ENCODE measurements around the gene CD81. TPM values are rescaled to one million over a fixed set of nuclear protein-coding genes. Genes with fewer than 3 reads are reported as not detected.

CD81 gene
- total RNA-seq, 1 experiment from 2014 or later = 237 TPM

- Mint-ChIP-seq H3K27ac (no peak overlapping the region), H3K4me3 (no peak overlapping the region), H3K36me3 (no peaks in the 10 kb centered on the region), H3K9me3 (peaks cover 5% of the 10 kb centered on the region), H3K27me3 (ENCODE audit: low read depth) (peaks cover 46% of the 10 kb centered on the region), H3K4me1 (no peaks in the 10 kb centered on the region)
- ChIA-PET POLR2A (no interaction called here), CTCF (interaction anchor here (1.0 to 1.6 kb wide), 3 partner anchors 8 to 456 kb away, joined by 3 to 4 read pairs (median 4); no protein-coding TSS in a partner anchor)
- DNase-seq (ENCODE audit: low spot score) (no peak), ATAC-seq (no peak)
- TF ChIP-seq ZBTB43 (CRISPR knock-in tag; IDR thresholded peaks at IDR 0.05) (no peak), NR3C1 (CRISPR knock-in tag; conservative IDR thresholded peaks at IDR 0.05; ENCODE audit: low read depth) (no peak), MXD4 (CRISPR knock-in tag; IDR thresholded peaks at IDR 0.05; ENCODE audit: borderline replicate concordance) (no peak), ATF2 (CRISPR knock-in tag; IDR thresholded peaks at IDR 0.05; ENCODE audit: borderline replicate concordance, low read depth) (no peak), ATF1 (CRISPR knock-in tag; IDR thresholded peaks at IDR 0.05) (no peak), CTCF (IDR thresholded peaks at IDR 0.05) (no peak), JUN (CRISPR knock-in tag; IDR thresholded peaks at IDR 0.05) (no peak), ATF3 (CRISPR knock-in tag; conservative IDR thresholded peaks at IDR 0.05) (no peak), ERG (CRISPR knock-in tag; IDR thresholded peaks at IDR 0.05) (no peak), GABPB1 (CRISPR knock-in tag; IDR thresholded peaks at IDR 0.05) (no peak), ZNF232 (CRISPR knock-in tag; IDR thresholded peaks at IDR 0.05) (no peak), NFATC4 (CRISPR knock-in tag; IDR thresholded peaks at IDR 0.05) (no peak), EMX1 (CRISPR knock-in tag; IDR thresholded peaks at IDR 0.05) (no peak), FOXP1 (CRISPR knock-in tag; IDR thresholded peaks at IDR 0.05; ENCODE audit: borderline replicate concordance) (no peak), ZBTB21 (CRISPR knock-in tag; IDR thresholded peaks at IDR 0.05; ENCODE audit: borderline replicate concordance) (no peak), OVOL2 (CRISPR knock-in tag; IDR thresholded peaks at IDR 0.05; ENCODE audit: borderline replicate concordance) (no peak), ZNF671 (CRISPR knock-in tag; IDR thresholded peaks at IDR 0.05) (no peak), PRRX2 (CRISPR knock-in tag; IDR thresholded peaks at IDR 0.05) (no peak), PRDM15 (CRISPR knock-in tag; IDR thresholded peaks at IDR 0.05) (no peak), ZNF263 (CRISPR knock-in tag; IDR thresholded peaks at IDR 0.05; ENCODE audit: low read depth) (no peak)
These were observed 59.0 kb downstream of the CD81 start for GRCh38 chr11:2436013-2436520.

Measured in WTC11 (cell line).